GM23338 (cell line): ENCODE data around the gene OR5L1. TPM values are rescaled to one million over a fixed set of nuclear protein-coding genes. Genes with fewer than 3 reads are reported as not detected.

ENCODE experiments used
- ATAC-seq: fragments of 200-7000 bp; cut with Tn5 transposase; 3 replicates; pipeline ENCODE4 v1.9.1; 2020
- DNase-seq: peaks from one replicate; pipeline ENCODE4 v3.0.0-alpha.2; 2015; ENCODE audit warnings: low spot score
- H2AFZ ChIP-seq: fragments of 200-600 bp; sonication (generic); 2 replicates; pipeline ENCODE4 v1.8.0; 2016; ENCODE audit warnings: antibody characterized with exemption, mild to moderate bottlenecking, moderate library complexity
- H3F3A ChIP-seq: fragments of 200-600 bp; sonication (generic); replicated peaks from 2 replicates; pipeline ENCODE4 v1.8.0; 2017; ENCODE audit warnings: antibody characterized with exemption, mixed run types, low read depth
- H3K27ac ChIP-seq: fragments of 200-600 bp; sonication (generic); 2 replicates; pipeline ENCODE4 v1.6.1; 2016; ENCODE audit warnings: low read depth
- H3K27me3 ChIP-seq: fragments of 200-600 bp; sonication (generic); 2 replicates; pipeline ENCODE4 v1.8.0; 2016; ENCODE audit warnings: mild to moderate bottlenecking, mixed run types, moderate library complexity; ENCODE audit not compliant: insufficient read depth
- H3K36me3 ChIP-seq: fragments of 200-600 bp; sonication (generic); 2 replicates; pipeline ENCODE4 v1.8.0; 2016; ENCODE audit warnings: mild to moderate bottlenecking; ENCODE audit not compliant: insufficient read depth
- H3K4me1 ChIP-seq: fragments of 200-600 bp; sonication (generic); 2 replicates; pipeline ENCODE4 v1.8.0; 2016; ENCODE audit warnings: mild to moderate bottlenecking, moderate library complexity; ENCODE audit not compliant: insufficient read depth
- H3K4me2 ChIP-seq: fragments of 200-600 bp; sonication (generic); 2 replicates; pipeline ENCODE4 v1.7.1; 2017; ENCODE audit warnings: mixed run types
- H3K4me3 ChIP-seq: fragments of 200-600 bp; sonication (generic); 2 replicates; pipeline ENCODE4 v1.6.1; 2016; ENCODE audit warnings: mixed run types
- H3K79me2 ChIP-seq: fragments of 200-600 bp; sonication (generic); replicated peaks from 2 replicates; pipeline ENCODE4 v1.8.0; 2017; ENCODE audit warnings: mild to moderate bottlenecking; ENCODE audit not compliant: insufficient read depth
- H3K9me2 ChIP-seq: fragments of 200-600 bp; sonication (generic); 2 replicates; pipeline ENCODE4 v1.8.0; 2017; ENCODE audit not compliant: insufficient read depth
- H4K20me1 ChIP-seq: fragments of 200-600 bp; sonication (generic); replicated peaks from 2 replicates; pipeline ENCODE4 v1.8.0; 2017; ENCODE audit warnings: mild to moderate bottlenecking; ENCODE audit not compliant: insufficient read depth
- H3K27ac Mint-ChIP-seq: 2 replicates; pipeline ENCODE4 v1.8.0; 2020; ENCODE audit warnings: inconsistent platforms, mild to moderate bottlenecking, moderate library complexity, mixed read lengths
- H3K27me3 Mint-ChIP-seq: 3 replicates; pipeline ENCODE4 v1.8.0; 2022; ENCODE audit warnings: low read depth, mild to moderate bottlenecking, moderate library complexity, mixed read lengths, inconsistent platforms; ENCODE audit not compliant: insufficient read depth, poor library complexity
- H3K36me3 Mint-ChIP-seq: 3 replicates; pipeline ENCODE4 v1.8.0; 2021; ENCODE audit warnings: low read depth, mild to moderate bottlenecking, inconsistent platforms, moderate library complexity, mixed read lengths
- H3K4me1 Mint-ChIP-seq: 3 replicates; pipeline ENCODE4 v1.8.0; 2020; ENCODE audit warnings: mild to moderate bottlenecking, inconsistent platforms, mixed read lengths
- H3K4me3 Mint-ChIP-seq: 3 replicates; pipeline ENCODE4 v1.8.0; 2021; ENCODE audit warnings: moderate library complexity, mild to moderate bottlenecking, inconsistent platforms, mixed read lengths
- H3K9me3 Mint-ChIP-seq: 3 replicates; pipeline ENCODE4 v1.8.0; 2020; ENCODE audit warnings: moderate library complexity, mild to moderate bottlenecking, inconsistent platforms, mixed read lengths
- CREB1 ChIP-seq: fragments of 250-450 bp; sonication (Bioruptor Pico); IDR thresholded peaks from 2 replicates; pipeline ENCODE4 v1.5.0; 2020; ENCODE audit warnings: low read depth, mild to moderate bottlenecking, moderate library complexity
- CTCF ChIP-seq, 2 experiments: fragments of 200-600 bp in 1 of 2; sonication (generic) in 1 of 2; conservative IDR thresholded peaks; 2 replicates each; pipeline versions ENCODE4 v1.5.1 to v1.6.1; 2016 to 2017; ENCODE audit warnings: antibody characterized with exemption in 2 of 2, low read depth in 2 of 2, mild to moderate bottlenecking in 2 of 2, moderate library complexity in 1 of 2
- ETS1 ChIP-seq: IDR thresholded peaks from 2 replicates; pipeline ENCODE4 v1.6.1; 2016; ENCODE audit warnings: antibody characterized with exemption
- EZH2 ChIP-seq: fragments of 200-600 bp; sonication (generic); IDR thresholded peaks from one replicate; pipeline ENCODE4 v1.8.0; 2017; ENCODE audit warnings: antibody characterized with exemption, mild to moderate bottlenecking, low read depth; ENCODE audit not compliant: unreplicated experiment
- EZH2phosphoT487 ChIP-seq: fragments of 200-600 bp; sonication (generic); IDR thresholded peaks from one replicate; pipeline ENCODE4 v1.8.1; 2018; ENCODE audit warnings: antibody characterized with exemption; ENCODE audit not compliant: unreplicated experiment
- JUNB ChIP-seq: IDR thresholded peaks from one replicate; pipeline ENCODE4 v1.6.1; 2016; ENCODE audit warnings: antibody characterized with exemption; ENCODE audit not compliant: unreplicated experiment
- NANOG ChIP-seq: IDR thresholded peaks from 2 replicates; pipeline ENCODE4 v1.6.1; 2016; ENCODE audit warnings: antibody characterized with exemption, borderline replicate concordance
- POLR2AphosphoS5 ChIP-seq: IDR thresholded peaks from 2 replicates; pipeline ENCODE4 v1.6.1; 2016; ENCODE audit warnings: antibody characterized with exemption, low read depth
- REST ChIP-seq: IDR thresholded peaks from one replicate; pipeline ENCODE4 v1.6.1; 2018; ENCODE audit warnings: antibody characterized with exemption; ENCODE audit not compliant: unreplicated experiment
- STAT1 ChIP-seq: IDR thresholded peaks from one replicate; pipeline ENCODE4 v1.6.1; 2016; ENCODE audit warnings: antibody characterized with exemption; ENCODE audit not compliant: unreplicated experiment
- ZNF114 ChIP-seq: fragments of 250-450 bp; sonication (Bioruptor Pico); IDR thresholded peaks from 2 replicates; pipeline ENCODE4 v1.5.0; 2020; ENCODE audit warnings: mild to moderate bottlenecking, moderate library complexity
- ZNF331 ChIP-seq: fragments of 250-450 bp; sonication (Bioruptor Pico); IDR thresholded peaks from 2 replicates; pipeline ENCODE4 v1.5.0; 2020; ENCODE audit warnings: low read depth, mild to moderate bottlenecking, moderate library complexity
- ZNF462 ChIP-seq: fragments of 250-450 bp; sonication (Bioruptor Pico); IDR thresholded peaks from 2 replicates; pipeline ENCODE4 v1.5.0; 2020; ENCODE audit warnings: mild to moderate bottlenecking, moderate library complexity
- polyA plus RNA-seq: library from polyadenylated mRNA; unstranded; fragments of >200 nt; fragmentation: Nextera tagmentation; extraction: Ambion mirVana; gene quantifications from 2 replicates; pipeline ENCODE4 v1.2.1, GENCODE V29; 2016
- total RNA-seq: library from RNA; depleted of rRNA; stranded (reverse); fragments of >200 nt; shearing (Covaris generic); gene quantifications from 2 replicates; pipeline ENCODE4 v1.2.3, GENCODE V29; 2014

OR5L1 gene
- total and polyA plus RNA-seq, 2 experiments from 2014 or later, result not detected

GRCh38 chr11:55806248-55806647, 4.9 kb upstream of the OR5L1 start:
- Mint-ChIP-seq H3K27ac (no peak overlapping the region), H3K4me3 (no peak overlapping the region), H3K9me3 (peaks cover 85% of the 10 kb centered on the region)

More at GRCh38 chr11:55806248-55806647, 4.9 kb upstream of the OR5L1 start:
- no peak overlapping the region for H3K4me2 ChIP-seq
- TF ChIP-seq EZH2phosphoT487, result no peak
- TF ChIP-seq CTCF (conservative IDR thresholded peaks at IDR 0.05; ENCODE audit: low read depth in 2 of 2), result no peak
- TF ChIP-seq EZH2, result no peak
- TF ChIP-seq ZNF114, result no peak
- TF ChIP-seq STAT1, result no peak
- TF ChIP-seq ETS1, result no peak
- TF ChIP-seq CREB1 (CRISPR knock-in tag), result no peak
- no peak for TF ChIP-seq REST
- no peak for TF ChIP-seq ZNF462 (CRISPR knock-in tag)
- TF ChIP-seq POLR2AphosphoS5, result no peak
- no peak for TF ChIP-seq NANOG
- TF ChIP-seq ZNF331, result no peak
- no peak for TF ChIP-seq JUNB
- no peak overlapping the region for H3K27ac ChIP-seq
- no peaks in the 10 kb centered on the region for H3K9me2 ChIP-seq
- no peaks in the 10 kb centered on the region for H3K4me1 ChIP-seq
- no peak overlapping the region for H3K4me3 ChIP-seq
- no peak for DNase-seq
- no peak overlapping the region for H2AFZ ChIP-seq
- Mint-ChIP-seq H3K27me3 (no peaks in the 10 kb centered on the region), H3K4me1 (no peaks in the 10 kb centered on the region), H3K36me3 (peaks cover 30% of the 10 kb centered on the region)
- no peaks in the 10 kb centered on the region for H4K20me1 ChIP-seq
- no peaks in the 10 kb centered on the region; the same call in 1 of the 2 replicates for H3K36me3 ChIP-seq
- H3K27me3 ChIP-seq, result no peaks in the 10 kb centered on the region
- no peaks in the 10 kb centered on the region for H3K79me2 ChIP-seq
- no peaks in the 10 kb centered on the region for H3F3A ChIP-seq
- no peak for ATAC-seq
